Mucosa of descending colon (tissue), 3 donors: ENCODE data around the gene TRPM3. TPM values are rescaled to one million over a fixed set of nuclear protein-coding genes. Genes with fewer than 3 reads are reported as not detected.

ENCODE experiments used
- ATAC-seq: fragments of 200-7000 bp; cut with Tn5 transposase; one replicate; pipeline ENCODE4 v1.9.1; 2020; ENCODE audit warnings: mild to moderate bottlenecking, moderate library complexity
- DNase-seq, 3 donors: peaks; one replicate each; pipeline ENCODE4 v3.0.0-alpha.2; 2020
- H3K36me3 ChIP-seq: fragments of 200-600 bp; one replicate; pipeline ENCODE4 v1.8.0; 2021; ENCODE audit warnings: low read depth, mild to moderate bottlenecking
- H3K4me1 ChIP-seq: fragments of 200-600 bp; one replicate; pipeline ENCODE4 v1.8.0; 2021; ENCODE audit warnings: low read depth, mild to moderate bottlenecking
- H3K4me3 ChIP-seq: fragments of 200-600 bp; one replicate; pipeline ENCODE4 v1.8.0; 2021; ENCODE audit warnings: mild to moderate bottlenecking
- H3K9me3 ChIP-seq: fragments of 200-600 bp; one replicate; pipeline ENCODE4 v1.8.0; 2021; ENCODE audit warnings: mild to moderate bottlenecking
- intact Hi-C, 2 donors: fragments of 100-400 bp; cut with DNase I in 1 of 2; cut with micrococcal nuclease in 1 of 2; formaldehyde crosslinking; loops; one replicate each; pipeline versions ENCODE4 v1.11.0 to v1.11.1; 2022; cut with DNase I, micrococcal nuclease
- total RNA-seq, 3 donors: library from RNA; stranded (reverse); fragmentation: NEBNext Ultra II Directional in 2 of 3; extraction: Animal tissue kit (Norgen Biotek cat#: 25700) in 2 of 3; gene quantifications; one replicate each; pipeline versions ENCODE4 v1.2.1 to v1.2.4, GENCODE V29; 2021 to 2023
- TF ChIP-seq, protein P1 (sequence below): fragments of 200-600 bp; IDR thresholded peaks from one replicate; pipeline ENCODE4 v1.8.0; 2022; ENCODE audit warnings: antibody characterized with exemption, mild to moderate bottlenecking
- donor health status: DM: no; HTN: no; CAD: no; lungs with moderate emphysema.
- donor health status: DM: no; HTN: no; CAD: no.
- donor health status: DM: no; HTN: yes; CAD: no.

TRPM3 gene
- total RNA-seq, 3 donors from 2014 or later = 0.29 to 0.55 (median 0.51) TPM

DNA sequence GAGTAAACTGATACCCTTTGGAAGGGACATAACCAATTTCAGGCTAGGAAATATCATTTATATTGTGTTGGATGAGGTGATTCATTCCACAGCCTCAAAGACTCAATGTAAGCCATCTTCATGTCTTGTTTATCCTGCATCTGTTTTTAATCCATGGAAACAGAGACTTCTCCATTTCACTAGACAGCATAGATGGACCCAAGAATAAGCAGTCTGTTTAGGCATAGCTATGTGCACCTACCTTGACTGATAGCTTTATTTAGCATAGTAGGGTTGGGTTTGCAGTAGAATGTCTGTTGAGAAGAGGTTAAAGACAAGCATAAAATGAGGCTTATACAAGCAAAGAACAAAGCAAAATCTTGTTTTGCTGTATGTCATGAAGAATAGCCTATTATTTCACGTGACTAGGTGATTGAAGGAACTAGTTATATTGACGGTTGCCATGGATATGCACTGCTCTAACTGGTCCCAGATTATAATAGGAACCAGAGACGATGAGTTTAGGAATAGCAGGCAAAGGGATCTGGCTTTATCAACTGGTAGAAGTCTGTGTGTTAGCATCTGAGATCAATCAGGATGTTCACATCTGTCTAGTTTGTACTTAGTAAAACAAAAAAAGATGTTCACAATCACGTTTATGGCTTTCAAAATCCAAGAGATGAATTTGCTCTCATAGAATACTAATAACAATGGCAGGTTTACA lies 552.2 kb downstream of the TRPM3 start:
- intact Hi-C loops = no loop called here
- Histone ChIP-seq H3K36me3 (no peaks in the 10 kb centered on the region), H3K9me3 (no peaks in the 10 kb centered on the region), H3K4me3 (no peak overlapping the region), H3K4me1 (no peaks in the 10 kb centered on the region)
- TF ChIP-seq, protein P1, sequence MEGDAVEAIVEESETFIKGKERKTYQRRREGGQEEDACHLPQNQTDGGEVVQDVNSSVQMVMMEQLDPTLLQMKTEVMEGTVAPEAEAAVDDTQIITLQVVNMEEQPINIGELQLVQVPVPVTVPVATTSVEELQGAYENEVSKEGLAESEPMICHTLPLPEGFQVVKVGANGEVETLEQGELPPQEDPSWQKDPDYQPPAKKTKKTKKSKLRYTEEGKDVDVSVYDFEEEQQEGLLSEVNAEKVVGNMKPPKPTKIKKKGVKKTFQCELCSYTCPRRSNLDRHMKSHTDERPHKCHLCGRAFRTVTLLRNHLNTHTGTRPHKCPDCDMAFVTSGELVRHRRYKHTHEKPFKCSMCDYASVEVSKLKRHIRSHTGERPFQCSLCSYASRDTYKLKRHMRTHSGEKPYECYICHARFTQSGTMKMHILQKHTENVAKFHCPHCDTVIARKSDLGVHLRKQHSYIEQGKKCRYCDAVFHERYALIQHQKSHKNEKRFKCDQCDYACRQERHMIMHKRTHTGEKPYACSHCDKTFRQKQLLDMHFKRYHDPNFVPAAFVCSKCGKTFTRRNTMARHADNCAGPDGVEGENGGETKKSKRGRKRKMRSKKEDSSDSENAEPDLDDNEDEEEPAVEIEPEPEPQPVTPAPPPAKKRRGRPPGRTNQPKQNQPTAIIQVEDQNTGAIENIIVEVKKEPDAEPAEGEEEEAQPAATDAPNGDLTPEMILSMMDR = no peak
- ATAC-seq (no peak), DNase-seq (no peak)

DNA sequence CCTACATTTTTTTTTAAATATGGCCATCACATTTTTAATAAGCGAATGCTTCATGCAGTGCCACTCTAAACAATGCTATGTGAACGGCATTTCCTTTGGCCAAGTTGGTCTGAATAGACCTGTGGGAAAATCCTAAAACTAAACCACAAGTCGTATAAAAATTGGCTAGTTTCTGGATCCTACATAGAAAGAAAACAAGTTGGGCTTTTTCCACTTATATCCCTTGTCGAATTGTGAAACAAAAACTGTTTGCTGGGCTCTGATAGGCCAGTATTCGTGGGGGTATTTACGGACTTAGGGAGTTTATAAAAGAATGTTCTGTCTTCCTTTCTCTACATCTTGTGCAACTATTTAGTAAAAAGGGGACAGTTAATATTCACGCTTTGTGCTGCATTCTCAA lies 553.9 kb downstream of the TRPM3 start:
- intact Hi-C loops = no loop called here
- Histone ChIP-seq H3K4me1 (no peaks in the 10 kb centered on the region), H3K9me3 (no peaks in the 10 kb centered on the region), H3K36me3 (no peaks in the 10 kb centered on the region), H3K4me3 (no peak overlapping the region)
- TF ChIP-seq, protein P1 = no peak
- DNase-seq = no peak
- ATAC-seq = no peak

DNA sequence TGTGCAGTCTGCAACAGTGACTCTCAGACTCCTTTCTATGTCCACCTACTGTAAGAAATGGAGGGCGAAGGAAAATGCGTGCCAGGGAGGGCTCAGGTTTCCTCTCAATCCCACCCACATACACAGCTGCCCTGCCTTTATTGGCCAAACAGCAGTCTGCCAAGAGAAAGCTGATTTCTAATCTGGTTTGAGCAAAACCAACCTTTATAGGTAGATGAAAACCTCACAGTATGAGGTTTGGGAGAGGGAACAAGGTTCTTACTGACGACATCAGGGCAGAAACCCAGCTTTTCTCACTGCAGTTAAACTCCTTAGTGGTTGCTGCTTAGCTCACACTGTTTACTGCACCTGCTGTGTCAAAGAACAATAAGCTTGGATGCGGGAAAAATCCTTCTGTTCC lies 554.7 kb downstream of the TRPM3 start:
- no peak for ATAC-seq
- no peak for DNase-seq
- TF ChIP-seq, protein P1 = no peak

DNA sequence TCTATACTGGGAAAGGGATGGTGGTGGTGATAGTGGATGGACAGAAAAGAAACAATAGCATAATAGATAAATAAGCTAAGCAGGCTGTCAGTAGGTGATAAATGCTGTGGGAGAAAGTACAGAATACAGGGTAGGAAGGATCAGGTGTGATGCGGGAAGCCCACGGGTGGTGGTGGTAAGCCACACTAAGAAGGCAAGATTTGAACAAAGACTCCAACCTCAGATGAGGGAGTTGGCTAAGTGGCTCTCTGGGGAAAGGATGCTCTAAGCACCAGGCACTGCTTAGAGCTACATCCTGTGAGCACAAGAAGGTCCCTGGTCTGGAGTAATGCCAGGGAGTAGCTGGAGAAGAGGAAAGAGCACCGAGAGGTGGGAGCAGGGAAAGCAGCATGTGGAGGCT lies 555.4 kb downstream of the TRPM3 start:
- TF ChIP-seq, protein P1 = no peak
- no peaks in the 10 kb centered on the region for H3K4me1 ChIP-seq
- DNase-seq (no peak), ATAC-seq (no peak)
- no peak overlapping the region for H3K4me3 ChIP-seq
- no peaks in the 10 kb centered on the region for H3K36me3 ChIP-seq
- H3K9me3 ChIP-seq = no peaks in the 10 kb centered on the region
- intact Hi-C loops = no loop called here

More for the DNA sequence above, 554.7 kb downstream of the TRPM3 start:
- Histone ChIP-seq H3K4me1 (no peaks in the 10 kb centered on the region), H3K9me3 (no peaks in the 10 kb centered on the region), H3K4me3 (no peak overlapping the region), H3K36me3 (no peaks in the 10 kb centered on the region)
- intact Hi-C loops = no loop called here

- TF ChIP-seq, protein P1 = no peak
- H3K9me3 ChIP-seq = no peaks in the 10 kb centered on the region
- no peaks in the 10 kb centered on the region for H3K4me1 ChIP-seq
- intact Hi-C loops = no loop called here
- H3K36me3 ChIP-seq = no peaks in the 10 kb centered on the region
- ATAC-seq (no peak), DNase-seq (no peak)
- no peak overlapping the region for H3K4me3 ChIP-seq
Observed at GRCh38 chr9:70564468-70565335, 556.7 kb downstream of the TRPM3 start.
